KMS-11 (cell line): Measurements from ENCODE around the gene VAV2.

Experiments
- H2AFZ ChIP-seq: fragments of 200-600 bp; sonication (generic); 2 replicates; pipeline ENCODE4 v1.6.1; 2016; ENCODE audit warnings: antibody characterized with exemption, mixed run types, low read depth
- H3K27ac ChIP-seq: fragments of 200-600 bp; sonication (generic); 2 replicates; pipeline ENCODE4 v1.6.1; 2016; ENCODE audit warnings: mild to moderate bottlenecking, mixed run types
- H3K27me3 ChIP-seq: fragments of 200-600 bp; sonication (generic); 2 replicates; pipeline ENCODE4 v1.6.1; 2017; ENCODE audit warnings: mild to moderate bottlenecking, low read depth, mixed run types, moderate library complexity; ENCODE audit not compliant: insufficient read depth
- H3K36me3 ChIP-seq: fragments of 200-600 bp; sonication (generic); 2 replicates; pipeline ENCODE4 v1.6.1; 2017; ENCODE audit warnings: mild to moderate bottlenecking, mixed run types; ENCODE audit not compliant: insufficient read depth
- H3K4me1 ChIP-seq: fragments of 200-600 bp; sonication (generic); 2 replicates; pipeline ENCODE4 v1.6.1; 2016; ENCODE audit warnings: mild to moderate bottlenecking, low read depth, mixed run types; ENCODE audit not compliant: poor library complexity, severe bottlenecking
- H3K4me2 ChIP-seq: fragments of 200-600 bp; sonication (generic); 2 replicates; pipeline ENCODE4 v1.7.0; 2016; ENCODE audit warnings: mild to moderate bottlenecking, mixed run types
- H3K4me3 ChIP-seq: fragments of 200-600 bp; sonication (generic); IDR thresholded peaks from 2 replicates; pipeline ENCODE4 v1.6.1; 2017; ENCODE audit warnings: low read depth, low read length, mixed read lengths; ENCODE audit not compliant: insufficient read depth
- H3K79me2 ChIP-seq: fragments of 200-600 bp; sonication (generic); 2 replicates; pipeline ENCODE4 v1.6.1; 2016; ENCODE audit warnings: low read depth, mixed run types; ENCODE audit not compliant: insufficient read depth
- H3K9ac ChIP-seq: fragments of 200-600 bp; sonication (generic); 2 replicates; pipeline ENCODE4 v1.6.1; 2016; ENCODE audit warnings: mild to moderate bottlenecking, mixed run types
- H4K20me1 ChIP-seq: fragments of 200-600 bp; sonication (generic); 2 replicates; pipeline ENCODE4 v1.6.1; 2016; ENCODE audit warnings: mild to moderate bottlenecking, mixed run types; ENCODE audit not compliant: insufficient read depth
- TF ChIP-seq, protein P1 (sequence below): fragments of 200-600 bp; sonication (generic); conservative IDR thresholded peaks from 2 replicates; pipeline ENCODE4 v1.6.1; 2017; ENCODE audit warnings: low read depth, mild to moderate bottlenecking, antibody characterized with exemption, low read length, moderate library complexity, mixed read lengths

The VAV2 gene

DNA sequence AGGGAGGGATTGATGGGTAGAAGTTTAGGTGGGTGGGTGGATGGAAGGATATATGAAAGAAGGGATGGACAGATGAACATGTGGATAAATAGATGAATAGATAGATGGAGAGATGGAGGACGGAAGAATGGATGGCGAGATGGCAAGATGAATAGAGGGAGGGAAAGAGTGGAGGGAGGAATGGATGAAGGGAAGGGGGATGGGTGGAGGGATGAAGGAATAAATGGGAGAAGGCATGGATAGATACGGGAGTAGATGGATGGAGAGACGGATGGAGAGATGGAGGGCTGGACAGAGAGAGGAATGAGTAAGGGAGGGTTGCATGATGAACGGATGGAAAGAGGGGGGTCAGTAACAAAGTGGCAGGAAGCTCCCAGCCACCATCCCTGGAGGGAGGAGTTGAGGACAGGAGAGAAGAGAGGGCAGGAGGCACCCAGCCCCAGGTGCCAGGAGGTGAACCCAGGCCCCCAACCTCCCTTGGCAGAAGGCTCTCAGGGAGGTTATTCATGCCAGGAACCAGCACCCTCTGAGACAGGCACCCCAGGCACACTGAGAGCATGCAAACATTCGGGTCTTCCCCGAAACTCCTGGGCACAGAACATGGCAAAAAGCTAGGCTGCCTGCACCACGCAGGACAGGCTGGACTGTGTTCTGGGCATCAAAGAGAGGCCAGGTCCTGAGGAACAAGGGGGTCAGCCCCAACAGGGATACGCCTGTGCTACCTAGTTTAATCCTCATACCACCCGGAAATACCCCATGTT, 263.1 kb downstream of the VAV2 start:
- no peak overlapping the region for H3K9ac ChIP-seq
- H3K27me3 ChIP-seq, result peaks cover 58% of the 10 kb centered on the region
- TF ChIP-seq, protein P1, sequence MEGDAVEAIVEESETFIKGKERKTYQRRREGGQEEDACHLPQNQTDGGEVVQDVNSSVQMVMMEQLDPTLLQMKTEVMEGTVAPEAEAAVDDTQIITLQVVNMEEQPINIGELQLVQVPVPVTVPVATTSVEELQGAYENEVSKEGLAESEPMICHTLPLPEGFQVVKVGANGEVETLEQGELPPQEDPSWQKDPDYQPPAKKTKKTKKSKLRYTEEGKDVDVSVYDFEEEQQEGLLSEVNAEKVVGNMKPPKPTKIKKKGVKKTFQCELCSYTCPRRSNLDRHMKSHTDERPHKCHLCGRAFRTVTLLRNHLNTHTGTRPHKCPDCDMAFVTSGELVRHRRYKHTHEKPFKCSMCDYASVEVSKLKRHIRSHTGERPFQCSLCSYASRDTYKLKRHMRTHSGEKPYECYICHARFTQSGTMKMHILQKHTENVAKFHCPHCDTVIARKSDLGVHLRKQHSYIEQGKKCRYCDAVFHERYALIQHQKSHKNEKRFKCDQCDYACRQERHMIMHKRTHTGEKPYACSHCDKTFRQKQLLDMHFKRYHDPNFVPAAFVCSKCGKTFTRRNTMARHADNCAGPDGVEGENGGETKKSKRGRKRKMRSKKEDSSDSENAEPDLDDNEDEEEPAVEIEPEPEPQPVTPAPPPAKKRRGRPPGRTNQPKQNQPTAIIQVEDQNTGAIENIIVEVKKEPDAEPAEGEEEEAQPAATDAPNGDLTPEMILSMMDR, result no peak
- H3K36me3 ChIP-seq, result no peaks in the 10 kb centered on the region
- no peaks in the 10 kb centered on the region for H3K79me2 ChIP-seq
- H3K4me1 ChIP-seq, result no peaks in the 10 kb centered on the region
- H3K4me3 ChIP-seq, result no peak overlapping the region
- H2AFZ ChIP-seq, result no peak overlapping the region
- H3K27ac ChIP-seq, result no peak overlapping the region
- H3K4me2 ChIP-seq, result no peak overlapping the region
- no peaks in the 10 kb centered on the region for H4K20me1 ChIP-seq

DNA sequence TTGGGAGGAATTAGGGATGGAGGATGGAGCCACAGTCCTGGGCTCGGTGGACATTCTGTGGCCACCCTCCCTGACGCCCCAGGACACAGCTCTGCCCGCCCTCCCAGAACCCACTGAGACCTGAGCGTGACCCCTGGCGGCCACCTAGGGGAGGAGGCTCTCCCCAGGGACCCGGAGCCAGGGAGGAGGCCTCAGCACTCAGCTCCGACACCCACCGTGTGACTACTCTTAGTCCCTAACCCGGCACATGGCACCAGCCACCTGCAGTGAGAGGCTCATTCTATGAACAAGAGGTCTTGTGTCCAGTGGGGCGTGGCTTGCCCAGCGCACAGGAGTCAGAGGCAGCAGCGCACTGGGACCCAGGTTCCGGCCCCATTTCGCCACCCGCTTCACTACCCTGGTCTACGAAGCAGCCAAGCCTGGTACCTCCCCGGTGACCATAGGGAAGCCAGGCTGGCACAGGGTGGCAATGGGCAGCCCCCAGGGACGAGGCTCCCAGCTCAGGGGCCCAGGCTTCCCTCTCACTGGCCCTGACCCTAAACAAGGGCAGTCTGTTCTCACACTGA, 264.2 kb downstream of the VAV2 start:
- Histone ChIP-seq H3K79me2 (no peaks in the 10 kb centered on the region), H3K4me3 (no peak overlapping the region), H3K9ac (no peak overlapping the region), H3K27ac (no peak overlapping the region), H3K27me3 (peaks cover 63% of the 10 kb centered on the region), H3K4me1 (no peaks in the 10 kb centered on the region), H3K4me2 (no peak overlapping the region), H4K20me1 (no peaks in the 10 kb centered on the region), H3K36me3 (no peaks in the 10 kb centered on the region), H2AFZ (no peak overlapping the region)
- TF ChIP-seq, protein P1, result no peak

DNA sequence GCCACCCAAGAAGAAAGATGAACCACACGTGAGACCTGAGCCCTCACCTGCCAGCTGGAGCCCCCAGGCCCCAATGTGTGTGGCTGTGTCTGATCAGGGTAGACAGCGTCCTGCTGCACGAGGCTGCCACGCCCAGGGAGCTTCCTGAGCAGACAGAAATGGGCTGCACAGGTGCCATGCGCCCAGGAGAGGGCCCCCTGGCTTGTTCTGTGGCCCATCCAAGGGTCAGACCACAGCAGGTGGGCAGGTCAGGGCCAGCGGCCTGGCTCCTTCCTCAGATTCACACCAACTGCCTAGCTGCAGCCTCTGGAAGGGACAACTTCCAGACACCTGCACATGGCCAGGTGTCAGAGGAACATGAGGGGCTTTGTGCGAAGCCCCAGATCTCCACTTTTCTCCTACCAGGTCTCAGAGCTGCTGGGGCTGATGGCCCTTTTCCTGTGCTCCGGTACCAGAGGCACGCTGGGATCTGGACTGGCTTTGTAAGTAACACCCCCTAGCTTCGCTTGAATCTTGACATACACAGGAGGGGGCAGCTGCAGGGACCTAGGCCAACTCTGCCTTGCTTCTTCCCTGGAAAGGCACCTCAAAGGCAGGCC, 264.7 kb downstream of the VAV2 start:
- no peak overlapping the region for H2AFZ ChIP-seq
- H3K4me2 ChIP-seq, result no peak overlapping the region
- no peaks in the 10 kb centered on the region for H3K36me3 ChIP-seq
- peaks cover 68% of the 10 kb centered on the region for H3K27me3 ChIP-seq
- no peak overlapping the region for H3K4me3 ChIP-seq
- no peak overlapping the region for H3K9ac ChIP-seq
- TF ChIP-seq, protein P1, result no peak
- no peaks in the 10 kb centered on the region for H3K4me1 ChIP-seq
- no peak overlapping the region for H3K27ac ChIP-seq
- H3K79me2 ChIP-seq, result no peaks in the 10 kb centered on the region
- H4K20me1 ChIP-seq, result no peaks in the 10 kb centered on the region

DNA sequence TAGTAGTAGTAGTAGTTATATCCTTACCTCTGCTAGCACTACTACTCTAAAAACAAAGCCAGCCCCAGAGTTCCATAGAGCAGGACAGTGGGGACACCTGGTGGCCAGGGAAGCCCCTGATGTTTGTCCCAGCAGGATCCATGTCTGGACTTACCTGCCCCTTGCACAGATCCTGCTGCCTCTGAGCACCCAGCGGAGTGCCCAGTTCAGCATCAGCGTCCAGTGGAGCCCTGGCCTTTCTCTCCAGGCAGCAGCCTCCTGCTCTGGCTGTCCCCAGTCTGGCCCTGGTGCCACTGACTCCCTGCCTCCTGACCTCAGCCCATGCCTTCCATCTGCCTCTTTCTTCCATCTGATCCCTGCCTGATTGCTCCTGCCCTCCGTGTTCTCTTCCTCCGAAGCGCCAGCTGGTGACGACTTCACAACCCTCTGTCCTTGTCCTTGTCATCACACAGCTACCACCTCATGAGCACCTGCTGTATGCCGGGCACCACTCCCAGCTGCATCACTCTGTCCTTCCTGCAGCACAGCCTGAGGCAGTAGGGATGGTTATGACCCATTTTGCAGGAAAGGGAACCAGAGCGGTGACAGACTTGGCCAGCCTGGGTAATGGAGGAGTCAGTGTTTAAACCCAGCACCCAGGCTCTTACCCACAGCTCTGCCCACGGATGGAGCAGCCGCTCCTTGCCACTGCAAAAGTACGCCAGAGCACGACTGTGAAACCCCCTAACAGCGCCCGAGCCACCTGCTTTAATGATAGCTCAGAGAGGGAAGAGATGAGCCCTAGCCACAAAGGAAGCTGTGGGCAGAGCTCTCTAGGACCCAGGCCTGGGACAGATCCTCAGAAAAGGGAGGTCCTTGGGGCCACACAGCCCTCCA, 265.5 kb downstream of the VAV2 start:
- TF ChIP-seq, protein P1, result no peak
- Histone ChIP-seq H2AFZ (no peak overlapping the region), H3K4me3 (no peak overlapping the region), H4K20me1 (no peaks in the 10 kb centered on the region), H3K27ac (no peak overlapping the region), H3K79me2 (no peaks in the 10 kb centered on the region), H3K4me2 (no peak overlapping the region), H3K36me3 (no peaks in the 10 kb centered on the region), H3K27me3 (peaks cover 73% of the 10 kb centered on the region), H3K9ac (no peak overlapping the region), H3K4me1 (no peaks in the 10 kb centered on the region)
